Fibroblast of the aortic adventitia (primary cell): Measurements from ENCODE around the gene MOV10L1. TPM values are rescaled to one million over a fixed set of nuclear protein-coding genes. Genes with fewer than 3 reads are reported as not detected.

Source experiments
- DNase-seq: peaks from one replicate; pipeline ENCODE4 v3.0.0-alpha.2; 2010; ENCODE audit warnings: low read depth
- H3K4me3 ChIP-seq: 2 replicates; pipeline ENCODE4 v1.5.1; 2011; ENCODE audit warnings: low read depth, mild to moderate bottlenecking, control low read depth, low read length, moderate library complexity
- CTCF ChIP-seq: IDR thresholded peaks from 2 replicates; pipeline ENCODE4 v1.5.1; 2011; ENCODE audit warnings: mild to moderate bottlenecking, low read length, control low read depth, inconsistent platforms; ENCODE audit not compliant: insufficient read depth
- total RNA-seq: library from RNA; depleted of rRNA; stranded (reverse); fragments of >200 nt; gene quantifications from 2 replicates; pipeline ENCODE4 v1.2.3, GENCODE V29; 2012; ENCODE audit warnings: low replicate concordance

The MOV10L1 gene
- total RNA-seq, 1 donor, result 5.1 TPM

GRCh38 chr22:50138041-50138440 is 48.2 kb downstream of the MOV10L1 start:
- no peak overlapping the region for H3K4me3 ChIP-seq
- TF ChIP-seq CTCF, result no peak
- no peak for DNase-seq

- no peak for DNase-seq
- H3K4me3 ChIP-seq, result no peak overlapping the region
- TF ChIP-seq CTCF, result no peak
Measured at GRCh38 chr22:50138988-50139387, 49.2 kb downstream of the MOV10L1 start.

- no peak for DNase-seq
- no peak for TF ChIP-seq CTCF
- H3K4me3 ChIP-seq, result no peak overlapping the region
Measured at GRCh38 chr22:50139843-50140415, 50.1 kb downstream of the MOV10L1 start.

GRCh38 chr22:50140615-50141014 is 50.8 kb downstream of the MOV10L1 start:
- H3K4me3 ChIP-seq, result no peak overlapping the region
- TF ChIP-seq CTCF, result no peak
- no peak for DNase-seq

DNA sequence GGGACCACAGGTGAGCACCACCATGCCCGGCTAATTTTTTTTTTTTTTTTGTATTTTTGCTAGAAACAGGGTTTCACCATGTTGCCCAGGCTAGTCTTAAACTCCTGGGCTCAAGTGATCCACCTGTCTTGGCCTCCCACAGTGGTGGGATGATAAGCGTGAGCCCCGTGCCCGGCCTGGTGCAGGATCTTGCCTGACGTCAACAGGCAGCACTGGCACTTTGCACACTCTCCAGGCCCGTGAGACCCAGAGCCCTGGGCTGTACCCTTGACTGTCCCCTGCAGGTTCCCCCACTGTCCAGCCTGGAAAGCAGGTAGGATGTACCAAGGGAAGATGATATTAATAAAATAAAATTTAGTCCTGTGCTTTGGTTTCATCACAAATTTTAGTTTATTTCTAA is 51.7 kb downstream of the MOV10L1 start:
- no peak for TF ChIP-seq CTCF
- DNase-seq, result no peak
- no peak overlapping the region for H3K4me3 ChIP-seq

- TF ChIP-seq CTCF, result no peak
- no peak for DNase-seq
- H3K4me3 ChIP-seq, result no peak overlapping the region
Measured at GRCh38 chr22:50141891-50142363, 52.1 kb downstream of the MOV10L1 start.

DNA sequence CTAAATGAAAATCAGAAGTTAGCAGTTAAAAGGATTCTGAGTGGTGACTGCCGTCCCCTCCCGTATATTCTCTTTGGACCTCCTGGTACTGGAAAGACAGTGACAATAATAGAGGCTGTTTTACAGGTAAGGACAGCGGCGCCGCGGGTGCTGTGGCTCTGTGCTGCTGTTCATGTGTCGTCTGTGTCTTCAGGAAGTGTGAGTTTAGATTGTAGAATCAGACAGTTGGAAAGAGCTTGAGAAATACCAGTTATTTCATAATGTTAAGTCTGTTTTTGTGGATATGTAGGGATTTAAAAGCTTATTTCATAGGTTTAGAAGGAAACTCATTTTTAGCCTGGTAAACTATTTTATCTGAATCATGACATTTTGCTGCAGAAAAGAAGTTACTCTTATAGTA is 53.3 kb downstream of the MOV10L1 start:
- DNase-seq, result no peak
- no peak overlapping the region for H3K4me3 ChIP-seq
- TF ChIP-seq CTCF, result no peak
